IMR-90 (cell line): ENCODE data around the gene TBCK. TPM values are rescaled to one million over a fixed set of nuclear protein-coding genes. Genes with fewer than 3 reads are reported as not detected.

Source experiments
- ATAC-seq: fragments of 200-7000 bp; cut with Tn5 transposase; 2 replicates; pipeline ENCODE4 v1.9.1; 2020; ENCODE audit warnings: low read depth, mild to moderate bottlenecking, moderate library complexity
- BruUV-seq: library from RNA; stranded (reverse); fragments of 400-500 nt; replicated peaks from 2 replicates; lab custom pipeline; 2021; lab: Mats Ljungman, UMichigan
- CTCF ChIA-PET: fragments of 300-600 bp; formaldehyde crosslinking; extraction: SDS; loops from one replicate; lab custom pipeline; 2021; ENCODE audit warnings: antibody characterized with exemption; lab: Yijun Ruan, JAX
- POLR2A ChIA-PET: fragments of 300-600 bp; sonication (Branson Sonifier 250); formaldehyde crosslinking; loops from one replicate; lab custom pipeline; 2022; ENCODE audit warnings: antibody characterized with exemption; ENCODE audit not compliant: unreplicated experiment; lab: Charles Lee
- DNase-seq: peaks from one replicate; pipeline ENCODE4 v3.0.0; 2013
- H2AFZ ChIP-seq: replicated peaks from 2 replicates; pipeline ENCODE3; 2013; ENCODE audit warnings: low read length, mild to moderate bottlenecking; ENCODE audit not compliant: poor library complexity
- H2AK5ac ChIP-seq: 2 replicates; pipeline ENCODE4 v1.6.1; 2013; ENCODE audit warnings: low read depth, low read length, inconsistent platforms
- H2AK9ac ChIP-seq: replicated peaks from 2 replicates; pipeline ENCODE3; 2013; ENCODE audit warnings: mild to moderate bottlenecking, low read depth, low read length, moderate library complexity; ENCODE audit not compliant: poor library complexity
- H2BK120ac ChIP-seq: 2 replicates; pipeline ENCODE4 v1.6.1; 2013; ENCODE audit warnings: low read depth, low read length, inconsistent platforms
- H2BK15ac ChIP-seq: 3 replicates; pipeline ENCODE4 v1.6.1; 2013; ENCODE audit warnings: low read depth, low read length, inconsistent platforms
- H2BK20ac ChIP-seq: 2 replicates; pipeline ENCODE4 v1.6.1; 2013; ENCODE audit warnings: low read depth, mild to moderate bottlenecking, inconsistent platforms, low read length, moderate library complexity
- H2BK5ac ChIP-seq: 2 replicates; pipeline ENCODE4 v1.6.1; 2013; ENCODE audit warnings: mild to moderate bottlenecking, low read depth, low read length, inconsistent platforms; ENCODE audit not compliant: poor library complexity, severe bottlenecking
- H3K14ac ChIP-seq: replicated peaks from 2 replicates; pipeline ENCODE4 v1.6.1; 2013; ENCODE audit warnings: low read depth, low read length, inconsistent platforms
- H3K18ac ChIP-seq: 2 replicates; pipeline ENCODE4 v1.6.1; 2013; ENCODE audit warnings: low read depth, low read length, control low read depth
- H3K23ac ChIP-seq: 2 replicates; pipeline ENCODE4 v1.6.1; 2013; ENCODE audit warnings: low read depth, low read length, inconsistent platforms
- H3K27ac ChIP-seq: 2 replicates; pipeline ENCODE4 v1.5.1; 2013; ENCODE audit warnings: mild to moderate bottlenecking, control low read depth, low read length; ENCODE audit not compliant: insufficient read depth
- H3K27me3 ChIP-seq: 2 replicates; pipeline ENCODE4 v1.6.1; 2013; ENCODE audit warnings: low read length; ENCODE audit not compliant: control insufficient read depth, insufficient read depth
- H3K36me3 ChIP-seq: 2 replicates; pipeline ENCODE4 v1.6.1; 2013; ENCODE audit warnings: low read length, mixed read lengths; ENCODE audit not compliant: control insufficient read depth, insufficient read depth
- H3K4ac ChIP-seq: 2 replicates; pipeline ENCODE4 v1.6.1; 2013; ENCODE audit warnings: low read depth, low read length, inconsistent platforms
- H3K4me1 ChIP-seq: 2 replicates; pipeline ENCODE4 v1.6.1; 2013; ENCODE audit warnings: low read length, mixed read lengths; ENCODE audit not compliant: control insufficient read depth, insufficient read depth
- H3K4me2 ChIP-seq: 2 replicates; pipeline ENCODE4 v1.6.1; 2013; ENCODE audit warnings: low read depth, mild to moderate bottlenecking, control low read depth, low read length, moderate library complexity
- H3K4me3 ChIP-seq: 2 replicates; pipeline ENCODE4 v1.5.1; 2013; ENCODE audit warnings: low read depth, mild to moderate bottlenecking, control low read depth, low read length, moderate library complexity; ENCODE audit not compliant: insufficient read depth
- H3K56ac ChIP-seq: 2 replicates; pipeline ENCODE4 v1.6.1; 2013; ENCODE audit warnings: low read length, inconsistent platforms; ENCODE audit not compliant: insufficient read depth; ENCODE audit errors: extremely low read depth
- H3K79me1 ChIP-seq, 2 experiments: 2 replicates each; pipeline ENCODE4 v1.6.1; 2013; ENCODE audit warnings: low read length in 2 of 2, inconsistent platforms in 1 of 2, low read depth in 1 of 2
- H3K9ac ChIP-seq: 2 replicates; pipeline ENCODE4 v1.6.1; 2013; ENCODE audit warnings: low read depth, low read length, control low read depth
- H3K9me1 ChIP-seq: 2 replicates; pipeline ENCODE4 v1.6.1; 2013; ENCODE audit warnings: low read length, inconsistent platforms; ENCODE audit not compliant: insufficient read depth
- H3K9me3 ChIP-seq: 2 replicates; pipeline ENCODE4 v1.6.1; 2013; ENCODE audit warnings: low read length; ENCODE audit not compliant: control insufficient read depth, insufficient read depth
- H4K20me1 ChIP-seq: 2 replicates; pipeline ENCODE4 v1.6.1; 2013; ENCODE audit warnings: low read length, inconsistent platforms; ENCODE audit not compliant: insufficient read depth
- H4K5ac ChIP-seq: 2 replicates; pipeline ENCODE4 v1.6.1; 2013; ENCODE audit warnings: mild to moderate bottlenecking, low read depth, low read length, control low read depth
- H4K8ac ChIP-seq, 2 experiments: 2 replicates each; pipeline ENCODE4 v1.6.1; 2013; ENCODE audit warnings: low read depth in 2 of 2, low read length in 2 of 2, control low read depth in 1 of 2, inconsistent platforms in 1 of 2
- H4K91ac ChIP-seq: 2 replicates; pipeline ENCODE4 v1.6.1; 2013; ENCODE audit warnings: low read depth, low read length, inconsistent platforms; ENCODE audit not compliant: insufficient read depth
- BHLHE40 ChIP-seq: fragments of 150-350 bp; IDR thresholded peaks from 2 replicates; pipeline ENCODE4 v1.6.1; 2016; ENCODE audit warnings: mild to moderate bottlenecking, low read depth, low read length
- CEBPB ChIP-seq: IDR thresholded peaks from 2 replicates; pipeline ENCODE4 v1.6.1; 2012; ENCODE audit warnings: low read depth, low read length, improper control_type of control experiment
- FOS ChIP-seq: fragments of 150-350 bp; IDR thresholded peaks from 2 replicates; pipeline ENCODE4 v1.6.1; 2016; ENCODE audit warnings: low read depth, low read length
- MAFK ChIP-seq: IDR thresholded peaks from 2 replicates; pipeline ENCODE4 v1.6.1; 2012; ENCODE audit warnings: low read depth, low read length, improper control_type of control experiment
- MAZ ChIP-seq: IDR thresholded peaks from 2 replicates; pipeline ENCODE4 v1.6.1; 2012; ENCODE audit warnings: low read depth, mild to moderate bottlenecking, low read length, improper control_type of control experiment, moderate library complexity, borderline replicate concordance
- MXI1 ChIP-seq: IDR thresholded peaks from 2 replicates; pipeline ENCODE4 v1.6.1; 2012; ENCODE audit warnings: low read depth, mild to moderate bottlenecking, low read length, moderate library complexity, borderline replicate concordance
- NFE2L2 ChIP-seq: fragments of 150-350 bp; IDR thresholded peaks from 2 replicates; pipeline ENCODE4 v1.6.1; 2016; ENCODE audit warnings: low read depth, mild to moderate bottlenecking, low read length
- RCOR1 ChIP-seq: IDR thresholded peaks from 2 replicates; pipeline ENCODE4 v1.6.1; 2012; ENCODE audit warnings: mild to moderate bottlenecking, low read length, improper control_type of control experiment; ENCODE audit not compliant: insufficient replicate concordance
- SMC3 ChIP-seq: fragments of 150-350 bp; IDR thresholded peaks from 2 replicates; pipeline ENCODE4 v1.6.1; 2016; ENCODE audit warnings: low read depth, mild to moderate bottlenecking, antibody characterized with exemption, low read length, moderate library complexity
- dilution Hi-C: fragments of 300-500 bp; cut with HindIII; formaldehyde crosslinking; loops from one replicate; pipeline ENCODE4 v1.14.3; 2018; ENCODE audit warnings: low sequenced_read_pairs; ENCODE audit not compliant: unreplicated experiment
- in situ Hi-C: fragments of 300-500 bp; cut with MboI; formaldehyde crosslinking; loops from 3 replicates; pipeline ENCODE4 v1.14.3; 2019; ENCODE audit warnings: low sequenced_read_pairs, inconsistent platforms, mixed read lengths
- intact Hi-C: fragments of 100-400 bp; cut with micrococcal nuclease; formaldehyde crosslinking; loops from 2 replicates; pipeline ENCODE4 v1.10.0; 2022
- polyA plus RNA-seq, 3 experiments: library from polyadenylated mRNA; depleted of rRNA; stranded (reverse); fragments of >200 nt; gene quantifications; 2 replicates each; pipeline ENCODE4 v1.2.3, GENCODE V29; 2012; ENCODE audit warnings: low replicate concordance in 1 of 3
- total RNA-seq: library from RNA; depleted of rRNA; stranded (reverse); fragments of >200 nt; gene quantifications from 2 replicates; pipeline ENCODE4 v1.2.3, GENCODE V29; 2012
- TF ChIP-seq, protein P1 (sequence below): fragments of 150-350 bp; IDR thresholded peaks from 2 replicates; pipeline ENCODE4 v1.6.1; 2016; ENCODE audit warnings: low read depth, mild to moderate bottlenecking, low read length, moderate library complexity, borderline replicate concordance
- TF ChIP-seq, protein P2 (sequence below): conservative IDR thresholded peaks from 2 replicates; pipeline ENCODE4 v1.5.1; 2012; ENCODE audit warnings: mild to moderate bottlenecking, low read depth, low read length, improper control_type of control experiment

Gene TBCK
- total and polyA plus RNA-seq, 2 of the 4 experiments (the other 2 are of a cell fraction): 10.7 to 29.9 TPM

DNA sequence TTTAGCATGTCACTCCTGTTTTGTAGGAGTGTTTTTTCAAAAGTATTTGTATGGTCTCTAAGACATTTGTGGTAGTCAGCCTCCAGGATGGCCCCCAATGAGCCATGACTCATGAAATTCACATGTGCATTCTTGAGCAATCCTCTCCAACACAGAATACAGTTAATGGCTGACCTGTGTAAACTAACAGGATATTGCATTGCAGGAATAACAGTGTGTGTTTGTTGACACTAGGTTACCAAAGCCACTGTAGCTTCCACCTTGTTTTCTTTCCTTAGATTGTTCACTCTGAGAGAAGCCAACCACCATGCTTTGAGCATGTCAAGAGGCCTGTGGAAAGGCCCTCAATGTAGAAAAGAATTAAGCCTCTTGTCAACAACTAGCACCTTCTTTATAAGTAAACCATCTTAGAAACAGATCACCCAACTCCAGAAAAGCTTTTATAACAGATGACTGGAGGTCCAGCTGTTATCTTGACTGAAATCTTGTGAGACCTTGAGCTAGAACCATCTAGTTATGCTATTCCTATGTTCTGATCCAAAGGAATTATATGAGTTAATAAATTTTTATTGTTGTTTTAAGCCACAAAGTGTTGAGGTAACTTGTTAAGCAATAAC lies 28.5 kb downstream of the TBCK start:
- H3K4me2 ChIP-seq: peak overlapping the region; percentile 0; the same call in 1 of the 2 replicates

More for the DNA sequence above, 28.5 kb downstream of the TBCK start:
- BruUV-seq: no TSS peak
- dilution Hi-C loops: no loop called here
- Histone ChIP-seq H2BK20ac (no peak overlapping the region), H3K56ac (no peak overlapping the region), H4K5ac (no peak overlapping the region), H3K18ac (no peak overlapping the region; the same call in 1 of the 2 replicates), H3K4me1 (no peaks in the 10 kb centered on the region), H2AK9ac (no peak overlapping the region), H2BK15ac (no peak overlapping the region), H3K36me3 (peaks cover 3% of the 10 kb centered on the region), H3K79me1 (peaks cover 10 to 11% of the 10 kb centered on the region in 2 experiments; a peak in 2 of 4 replicates), H3K23ac (no peak overlapping the region), H2AK5ac (no peak overlapping the region), H3K9ac (no peak overlapping the region), H3K27me3 (no peaks in the 10 kb centered on the region), H3K4ac (no peak overlapping the region), H2BK5ac (peak overlapping the region; percentile 37), H3K27ac (no peak overlapping the region), H3K14ac (no peak overlapping the region), H4K91ac (no peak overlapping the region), H4K20me1 (no peaks in the 10 kb centered on the region; the same call in 1 of the 2 replicates), H3K4me3 (no peak overlapping the region), H3K9me3 (no peaks in the 10 kb centered on the region), H2AFZ (no peak overlapping the region), H4K8ac (no peak overlapping the region), H3K9me1 (peaks cover 6% of the 10 kb centered on the region; the same call in 1 of the 2 replicates), H2BK120ac (no peak overlapping the region)
- POLR2A ChIA-PET: interaction anchor here (0.6 kb wide), 1 partner anchor 21 kb away, joined by 4 read pairs; no protein-coding TSS in a partner anchor
- in situ Hi-C loops: no loop called here
- intact Hi-C loops: no loop called here
- DNase-seq (peak; percentile 95), ATAC-seq (peak; percentile 88)
- TF ChIP-seq MAFK (peak; percentile 54; the same call in 1 of the 2 replicates), MXI1 (0 out of 2 replicates have a peak, but pooled peaks have one; percentile 61), CEBPB (peak; percentile 99), NFE2L2 (peak; percentile 79), SMC3 (no peak), RCOR1 (peak; percentile 87), BHLHE40 (peak; percentile 82), MAZ (peak; percentile 96), FOS (peak; percentile 84)
- TF ChIP-seq, protein P1, sequence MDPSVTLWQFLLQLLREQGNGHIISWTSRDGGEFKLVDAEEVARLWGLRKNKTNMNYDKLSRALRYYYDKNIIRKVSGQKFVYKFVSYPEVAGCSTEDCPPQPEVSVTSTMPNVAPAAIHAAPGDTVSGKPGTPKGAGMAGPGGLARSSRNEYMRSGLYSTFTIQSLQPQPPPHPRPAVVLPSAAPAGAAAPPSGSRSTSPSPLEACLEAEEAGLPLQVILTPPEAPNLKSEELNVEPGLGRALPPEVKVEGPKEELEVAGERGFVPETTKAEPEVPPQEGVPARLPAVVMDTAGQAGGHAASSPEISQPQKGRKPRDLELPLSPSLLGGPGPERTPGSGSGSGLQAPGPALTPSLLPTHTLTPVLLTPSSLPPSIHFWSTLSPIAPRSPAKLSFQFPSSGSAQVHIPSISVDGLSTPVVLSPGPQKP: no peak
- TF ChIP-seq, protein P2, sequence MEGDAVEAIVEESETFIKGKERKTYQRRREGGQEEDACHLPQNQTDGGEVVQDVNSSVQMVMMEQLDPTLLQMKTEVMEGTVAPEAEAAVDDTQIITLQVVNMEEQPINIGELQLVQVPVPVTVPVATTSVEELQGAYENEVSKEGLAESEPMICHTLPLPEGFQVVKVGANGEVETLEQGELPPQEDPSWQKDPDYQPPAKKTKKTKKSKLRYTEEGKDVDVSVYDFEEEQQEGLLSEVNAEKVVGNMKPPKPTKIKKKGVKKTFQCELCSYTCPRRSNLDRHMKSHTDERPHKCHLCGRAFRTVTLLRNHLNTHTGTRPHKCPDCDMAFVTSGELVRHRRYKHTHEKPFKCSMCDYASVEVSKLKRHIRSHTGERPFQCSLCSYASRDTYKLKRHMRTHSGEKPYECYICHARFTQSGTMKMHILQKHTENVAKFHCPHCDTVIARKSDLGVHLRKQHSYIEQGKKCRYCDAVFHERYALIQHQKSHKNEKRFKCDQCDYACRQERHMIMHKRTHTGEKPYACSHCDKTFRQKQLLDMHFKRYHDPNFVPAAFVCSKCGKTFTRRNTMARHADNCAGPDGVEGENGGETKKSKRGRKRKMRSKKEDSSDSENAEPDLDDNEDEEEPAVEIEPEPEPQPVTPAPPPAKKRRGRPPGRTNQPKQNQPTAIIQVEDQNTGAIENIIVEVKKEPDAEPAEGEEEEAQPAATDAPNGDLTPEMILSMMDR: no peak
- CTCF ChIA-PET: no interaction called here
